IMR-90 (cell line): ENCODE results near the gene FCGR3B. TPM values are rescaled to one million over a fixed set of nuclear protein-coding genes. Genes with fewer than 3 reads are reported as not detected.
"Not testable (repeated sequence)": the region's sequence is repeated elsewhere in the genome, so short reads cannot be mapped to it uniquely, and the experiment has no call there.

Experiments used
- ATAC-seq: fragments of 200-7000 bp; cut with Tn5 transposase; 2 replicates; pipeline ENCODE4 v1.9.1; 2020; ENCODE audit warnings: low read depth, mild to moderate bottlenecking, moderate library complexity
- BruUV-seq: library from RNA; stranded (reverse); fragments of 400-500 nt; replicated peaks from 2 replicates; lab custom pipeline; 2021; lab: Mats Ljungman, UMichigan
- CTCF ChIA-PET: fragments of 300-600 bp; formaldehyde crosslinking; extraction: SDS; loops from one replicate; lab custom pipeline; 2021; ENCODE audit warnings: antibody characterized with exemption; lab: Yijun Ruan, JAX
- POLR2A ChIA-PET: fragments of 300-600 bp; sonication (Branson Sonifier 250); formaldehyde crosslinking; loops from one replicate; lab custom pipeline; 2022; ENCODE audit warnings: antibody characterized with exemption; ENCODE audit not compliant: unreplicated experiment; lab: Charles Lee
- DNase-seq: peaks from one replicate; pipeline ENCODE4 v3.0.0; 2013
- H2AFZ ChIP-seq: replicated peaks from 2 replicates; pipeline ENCODE3; 2013; ENCODE audit warnings: low read length, mild to moderate bottlenecking; ENCODE audit not compliant: poor library complexity
- H2AK5ac ChIP-seq: 2 replicates; pipeline ENCODE4 v1.6.1; 2013; ENCODE audit warnings: low read depth, low read length, inconsistent platforms
- H2AK9ac ChIP-seq: replicated peaks from 2 replicates; pipeline ENCODE3; 2013; ENCODE audit warnings: mild to moderate bottlenecking, low read depth, low read length, moderate library complexity; ENCODE audit not compliant: poor library complexity
- H2BK120ac ChIP-seq: 2 replicates; pipeline ENCODE4 v1.6.1; 2013; ENCODE audit warnings: low read depth, low read length, inconsistent platforms
- H2BK15ac ChIP-seq: 3 replicates; pipeline ENCODE4 v1.6.1; 2013; ENCODE audit warnings: low read depth, low read length, inconsistent platforms
- H2BK20ac ChIP-seq: 2 replicates; pipeline ENCODE4 v1.6.1; 2013; ENCODE audit warnings: low read depth, mild to moderate bottlenecking, inconsistent platforms, low read length, moderate library complexity
- H2BK5ac ChIP-seq: 2 replicates; pipeline ENCODE4 v1.6.1; 2013; ENCODE audit warnings: mild to moderate bottlenecking, low read depth, low read length, inconsistent platforms; ENCODE audit not compliant: poor library complexity, severe bottlenecking
- H3K14ac ChIP-seq: replicated peaks from 2 replicates; pipeline ENCODE4 v1.6.1; 2013; ENCODE audit warnings: low read depth, low read length, inconsistent platforms
- H3K18ac ChIP-seq: 2 replicates; pipeline ENCODE4 v1.6.1; 2013; ENCODE audit warnings: low read depth, low read length, control low read depth
- H3K23ac ChIP-seq: 2 replicates; pipeline ENCODE4 v1.6.1; 2013; ENCODE audit warnings: low read depth, low read length, inconsistent platforms
- H3K27ac ChIP-seq: 2 replicates; pipeline ENCODE4 v1.5.1; 2013; ENCODE audit warnings: mild to moderate bottlenecking, control low read depth, low read length; ENCODE audit not compliant: insufficient read depth
- H3K27me3 ChIP-seq: 2 replicates; pipeline ENCODE4 v1.6.1; 2013; ENCODE audit warnings: low read length; ENCODE audit not compliant: control insufficient read depth, insufficient read depth
- H3K36me3 ChIP-seq: 2 replicates; pipeline ENCODE4 v1.6.1; 2013; ENCODE audit warnings: low read length, mixed read lengths; ENCODE audit not compliant: control insufficient read depth, insufficient read depth
- H3K4ac ChIP-seq: 2 replicates; pipeline ENCODE4 v1.6.1; 2013; ENCODE audit warnings: low read depth, low read length, inconsistent platforms
- H3K4me1 ChIP-seq: 2 replicates; pipeline ENCODE4 v1.6.1; 2013; ENCODE audit warnings: low read length, mixed read lengths; ENCODE audit not compliant: control insufficient read depth, insufficient read depth
- H3K4me2 ChIP-seq: 2 replicates; pipeline ENCODE4 v1.6.1; 2013; ENCODE audit warnings: low read depth, mild to moderate bottlenecking, control low read depth, low read length, moderate library complexity
- H3K4me3 ChIP-seq: 2 replicates; pipeline ENCODE4 v1.5.1; 2013; ENCODE audit warnings: low read depth, mild to moderate bottlenecking, control low read depth, low read length, moderate library complexity; ENCODE audit not compliant: insufficient read depth
- H3K56ac ChIP-seq: 2 replicates; pipeline ENCODE4 v1.6.1; 2013; ENCODE audit warnings: low read length, inconsistent platforms; ENCODE audit not compliant: insufficient read depth; ENCODE audit errors: extremely low read depth
- H3K79me1 ChIP-seq, 2 experiments: 2 replicates each; pipeline ENCODE4 v1.6.1; 2013; ENCODE audit warnings: low read length in 2 of 2, inconsistent platforms in 1 of 2, low read depth in 1 of 2
- H3K9ac ChIP-seq: 2 replicates; pipeline ENCODE4 v1.6.1; 2013; ENCODE audit warnings: low read depth, low read length, control low read depth
- H3K9me1 ChIP-seq: 2 replicates; pipeline ENCODE4 v1.6.1; 2013; ENCODE audit warnings: low read length, inconsistent platforms; ENCODE audit not compliant: insufficient read depth
- H3K9me3 ChIP-seq: 2 replicates; pipeline ENCODE4 v1.6.1; 2013; ENCODE audit warnings: low read length; ENCODE audit not compliant: control insufficient read depth, insufficient read depth
- H4K20me1 ChIP-seq: 2 replicates; pipeline ENCODE4 v1.6.1; 2013; ENCODE audit warnings: low read length, inconsistent platforms; ENCODE audit not compliant: insufficient read depth
- H4K5ac ChIP-seq: 2 replicates; pipeline ENCODE4 v1.6.1; 2013; ENCODE audit warnings: mild to moderate bottlenecking, low read depth, low read length, control low read depth
- H4K8ac ChIP-seq, 2 experiments: 2 replicates each; pipeline ENCODE4 v1.6.1; 2013; ENCODE audit warnings: low read depth in 2 of 2, low read length in 2 of 2, control low read depth in 1 of 2, inconsistent platforms in 1 of 2
- H4K91ac ChIP-seq: 2 replicates; pipeline ENCODE4 v1.6.1; 2013; ENCODE audit warnings: low read depth, low read length, inconsistent platforms; ENCODE audit not compliant: insufficient read depth
- WGBS, 2 experiments: methylation state at CpG; one replicate each; pipeline versions ENCODE4 v1.1.5 to v1.1.7; 2013; ENCODE audit warnings: missing lambda C conversion rate in 2 of 2; ENCODE audit not compliant: insufficient read length in 1 of 2; ENCODE audit errors: extremely low coverage in 2 of 2; 5-methylcytosine and 5-hydroxymethylcytosine counted together
- dilution Hi-C: fragments of 300-500 bp; cut with HindIII; formaldehyde crosslinking; loops from one replicate; pipeline ENCODE4 v1.14.3; 2018; ENCODE audit warnings: low sequenced_read_pairs; ENCODE audit not compliant: unreplicated experiment
- in situ Hi-C: fragments of 300-500 bp; cut with MboI; formaldehyde crosslinking; loops from 3 replicates; pipeline ENCODE4 v1.14.3; 2019; ENCODE audit warnings: low sequenced_read_pairs, inconsistent platforms, mixed read lengths
- intact Hi-C: fragments of 100-400 bp; cut with micrococcal nuclease; formaldehyde crosslinking; loops from 2 replicates; pipeline ENCODE4 v1.10.0; 2022
- polyA plus RNA-seq, 3 experiments: library from polyadenylated mRNA; depleted of rRNA; stranded (reverse); fragments of >200 nt; gene quantifications; 2 replicates each; pipeline ENCODE4 v1.2.3, GENCODE V29; 2012; ENCODE audit warnings: low replicate concordance in 1 of 3
- total RNA-seq: library from RNA; depleted of rRNA; stranded (reverse); fragments of >200 nt; gene quantifications from 2 replicates; pipeline ENCODE4 v1.2.3, GENCODE V29; 2012

FCGR3B gene
- total and polyA plus RNA-seq, 2 of the 4 experiments (the other 2 are of a cell fraction), result not detected

GRCh38 chr1:161618517-161618916 is 12.5 kb downstream of the FCGR3B start:
- H2BK20ac ChIP-seq, H4K91ac ChIP-seq, H3K9me3 ChIP-seq, H3K27me3 ChIP-seq, H3K56ac ChIP-seq, H3K4me3 ChIP-seq, POLR2A ChIA-PET, H3K27ac ChIP-seq, H4K20me1 ChIP-seq, H3K9ac ChIP-seq, H4K8ac ChIP-seq, H3K18ac ChIP-seq, DNase-seq, H3K4me2 ChIP-seq, H2AK5ac ChIP-seq, H3K14ac ChIP-seq, H2BK15ac ChIP-seq, BruUV-seq, H3K79me1 ChIP-seq, H3K4me1 ChIP-seq, CTCF ChIA-PET, H3K23ac ChIP-seq, dilution Hi-C loops, H3K9me1 ChIP-seq, H2AK9ac ChIP-seq, intact Hi-C loops, H3K4ac ChIP-seq, H4K5ac ChIP-seq, H2BK120ac ChIP-seq, in situ Hi-C loops, H2BK5ac ChIP-seq, ATAC-seq, H3K36me3 ChIP-seq, H2AFZ ChIP-seq: not testable (repeated sequence)
- no CpG with 5 or more reads among the region's 4 CpGs for WGBS, 2 experiments

- H2BK120ac ChIP-seq, BruUV-seq, H2BK15ac ChIP-seq, POLR2A ChIA-PET, H3K9me1 ChIP-seq, H3K56ac ChIP-seq, H2BK20ac ChIP-seq, H4K20me1 ChIP-seq, H2AK9ac ChIP-seq, H3K4me3 ChIP-seq, H3K4me1 ChIP-seq, H3K9ac ChIP-seq, dilution Hi-C loops, H3K14ac ChIP-seq, intact Hi-C loops, H2BK5ac ChIP-seq, H3K23ac ChIP-seq, in situ Hi-C loops, H3K27me3 ChIP-seq, H3K4ac ChIP-seq, H3K9me3 ChIP-seq, H3K27ac ChIP-seq, H3K4me2 ChIP-seq, H2AFZ ChIP-seq, CTCF ChIA-PET, H4K91ac ChIP-seq, DNase-seq, H3K36me3 ChIP-seq, H4K8ac ChIP-seq, H3K79me1 ChIP-seq, H2AK5ac ChIP-seq, H3K18ac ChIP-seq, ATAC-seq, H4K5ac ChIP-seq: not testable (repeated sequence)
- WGBS, 2 experiments, result no CpG with 5 or more reads among the region's 30 CpGs
These were observed 14.6 kb downstream of the FCGR3B start for GRCh38 chr1:161616417-161616816.
